ENCODE measurements around the gene TMEM267.
"Not testable (repeated sequence)": the region's sequence is repeated elsewhere in the genome, so short reads cannot be mapped to it uniquely, and the experiment has no call there.

Gene TMEM267

GRCh38 chr5:43441575-43441974 is 42.1 kb downstream of the TMEM267 start:
- DNase-seq, result not testable (repeated sequence)

GRCh38 chr5:43437062-43437660 is 46.5 kb downstream of the TMEM267 start:
- DNase-seq, result no peak

DNA sequence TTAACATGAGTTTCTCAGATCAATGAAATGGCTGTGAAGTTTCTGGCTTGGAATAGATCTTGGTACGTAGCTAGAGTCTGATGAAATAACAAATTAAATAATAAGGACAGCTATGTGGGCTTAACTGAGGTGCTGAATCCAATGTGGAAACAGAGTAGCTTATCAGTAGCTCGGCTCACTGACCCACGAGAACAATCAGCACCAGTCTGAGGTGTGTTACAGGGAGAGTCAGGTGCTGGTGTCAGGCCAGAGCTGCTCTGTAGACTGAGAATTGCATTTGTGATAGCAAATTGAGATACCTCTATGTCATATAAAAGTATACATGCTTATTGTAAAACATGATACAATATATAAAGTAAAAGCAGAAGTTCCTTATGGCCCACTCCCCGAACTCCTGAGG is 50.3 kb downstream of the TMEM267 start:
- no peak for DNase-seq

DNA sequence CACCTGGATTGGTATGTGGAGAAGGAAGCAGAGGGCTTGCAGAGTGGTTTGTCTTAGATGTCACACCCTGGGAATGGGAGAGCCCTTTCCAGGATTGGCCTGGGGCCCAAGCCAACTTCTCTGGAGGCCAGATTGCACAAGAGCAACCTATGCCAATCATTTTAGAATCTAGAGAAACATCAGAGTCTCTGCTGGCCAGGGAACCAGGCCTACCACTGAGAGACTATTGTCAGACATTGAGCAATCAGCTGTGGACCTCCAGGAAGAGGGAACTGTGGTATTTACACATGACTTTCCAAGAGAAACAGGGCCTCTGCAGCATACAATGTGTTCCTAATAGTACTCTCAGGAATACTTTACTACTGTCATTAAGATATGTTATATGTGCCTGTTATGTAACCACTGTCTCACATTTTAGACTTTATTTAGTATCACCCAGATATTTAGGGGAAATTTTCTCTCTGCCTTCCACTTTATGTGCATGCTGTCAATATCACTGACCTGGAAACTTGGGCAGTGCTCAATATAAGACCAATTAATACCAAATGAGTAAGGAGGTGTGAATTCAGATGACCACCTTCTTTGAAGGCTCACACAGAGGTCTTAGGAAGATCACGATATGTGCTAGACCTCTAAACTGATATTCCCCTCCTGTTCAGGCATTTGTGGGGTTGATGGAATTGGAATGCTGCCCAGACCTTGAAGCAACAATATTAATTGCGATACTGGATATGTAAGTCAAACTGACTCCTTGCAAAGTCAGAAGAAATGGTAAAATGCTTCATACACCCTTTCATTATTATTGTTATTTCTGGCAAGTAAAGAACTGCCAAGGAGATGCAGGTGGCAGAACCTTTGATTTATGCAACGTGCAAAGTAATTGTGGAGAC is 50.9 kb downstream of the TMEM267 start:
- no peak for DNase-seq

GRCh38 chr5:43429706-43430105 is 54.0 kb downstream of the TMEM267 start:
- no peak for DNase-seq

DNA sequence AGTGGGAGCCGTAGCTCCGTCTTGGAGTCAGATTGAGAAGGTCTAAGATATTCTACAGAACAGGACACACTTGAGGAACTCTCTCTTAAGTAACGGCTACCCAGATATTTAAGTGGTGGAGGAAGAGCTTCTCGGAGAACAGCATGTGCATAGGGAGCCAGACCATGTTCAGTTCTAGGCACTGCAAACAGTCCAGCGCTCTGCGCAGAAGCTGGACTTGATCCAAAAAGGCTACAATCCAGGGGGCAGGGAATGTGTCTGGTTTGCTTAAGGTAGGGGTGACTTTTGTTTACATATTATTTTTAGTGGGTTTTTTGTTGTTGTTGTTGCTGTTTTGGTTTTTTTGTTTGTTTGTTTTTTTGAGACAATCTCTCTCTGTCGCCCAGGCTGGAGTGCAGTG is 54.6 kb downstream of the TMEM267 start:
- DNase-seq, result no peak

GRCh38 chr5:43427306-43427705 is 56.4 kb downstream of the TMEM267 start:
- DNase-seq, result no peak

DNA sequence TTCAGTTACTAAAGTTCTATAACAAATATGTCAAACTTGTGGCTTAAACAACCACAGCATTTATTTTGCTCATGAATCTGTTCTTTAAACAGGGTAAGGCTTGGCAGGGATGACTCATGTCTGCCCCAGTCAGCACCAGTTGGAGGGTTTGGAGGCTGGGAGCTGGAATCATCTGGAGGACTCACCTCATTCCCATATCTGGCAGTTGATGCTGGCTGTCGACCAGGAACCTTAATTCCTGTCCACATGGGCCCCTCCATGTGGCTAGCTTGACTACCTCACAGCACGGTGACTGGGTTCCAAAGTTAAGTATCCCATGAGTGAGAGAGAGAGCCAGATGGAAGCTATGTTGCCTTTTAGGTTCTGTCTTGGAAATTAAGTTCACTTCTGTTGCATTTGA is 57.7 kb downstream of the TMEM267 start:
- DNase-seq, result no peak

DNA sequence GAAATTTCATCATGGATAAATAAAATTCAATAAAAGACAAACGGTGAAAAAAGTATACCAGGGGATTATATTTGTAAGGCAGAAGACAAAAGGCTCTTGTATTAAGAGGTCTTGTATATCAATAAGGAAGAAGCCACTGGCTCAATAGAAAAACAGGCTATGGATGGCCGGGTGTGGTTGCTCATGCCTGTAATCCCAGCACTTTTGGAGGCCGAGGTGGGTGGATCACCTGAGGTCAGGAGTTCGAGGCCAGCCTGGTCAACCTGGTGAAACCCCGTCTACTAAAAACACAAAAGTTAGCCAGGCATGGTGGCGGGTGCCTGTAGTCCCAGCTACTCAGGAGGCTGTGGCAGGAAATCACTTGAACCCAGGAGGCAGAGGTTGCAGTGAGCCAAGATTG is 60.6 kb downstream of the TMEM267 start:
- DNase-seq, result not testable (repeated sequence)

GRCh38 chr5:43422143-43422542 is 61.5 kb downstream of the TMEM267 start:
- DNase-seq, result no peak

DNA sequence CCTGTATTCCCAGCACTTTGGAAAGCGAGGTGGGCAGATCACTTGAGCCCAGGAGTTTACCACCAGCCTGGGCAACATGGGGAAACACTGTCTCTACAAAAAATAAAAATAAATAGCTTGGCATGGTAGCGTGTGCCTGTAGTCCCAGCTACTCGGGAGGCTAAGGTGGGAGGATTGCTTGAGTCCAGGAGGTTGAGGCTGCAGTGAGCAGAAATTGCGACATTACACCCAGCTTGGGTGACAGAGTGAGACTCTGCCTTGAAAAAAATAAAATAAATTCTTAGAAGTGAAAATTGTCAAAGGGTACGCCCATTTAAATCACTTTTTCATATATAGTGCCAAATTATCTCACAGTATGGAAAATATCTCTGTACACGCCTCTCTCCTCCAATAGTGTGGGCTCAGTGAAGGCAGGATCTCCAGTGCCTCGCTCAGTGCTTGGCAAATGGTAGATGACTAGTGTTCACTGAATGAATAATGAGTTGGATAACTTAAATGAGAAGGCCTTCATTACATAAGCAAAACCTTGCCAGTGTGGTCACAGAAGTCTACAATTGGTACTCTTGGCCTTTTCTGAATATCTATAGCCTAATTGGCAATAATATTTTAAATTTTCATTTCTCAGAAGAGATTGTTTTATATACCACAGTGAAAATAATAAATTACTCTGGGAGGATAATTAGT is 62.1 kb downstream of the TMEM267 start:
- no peak for DNase-seq

DNA sequence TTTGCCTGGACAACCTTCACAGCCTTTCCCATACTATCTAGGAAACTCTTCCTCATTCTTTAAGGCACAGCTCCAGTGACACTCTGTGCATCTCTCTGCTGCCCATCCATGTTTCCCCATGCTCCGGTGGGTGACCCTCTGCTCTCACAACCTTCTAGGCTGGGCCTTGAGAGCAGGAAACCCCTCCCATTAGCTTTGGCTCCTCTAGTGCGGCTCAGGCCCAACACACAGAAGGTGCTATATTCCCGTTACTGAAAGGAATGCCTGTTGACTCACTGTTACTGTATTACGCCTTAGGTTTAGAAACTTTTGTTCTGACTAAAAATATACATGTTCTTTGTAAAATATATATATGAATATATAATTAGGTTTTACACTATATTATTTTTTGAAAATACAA is 63.4 kb downstream of the TMEM267 start:
- no peak for DNase-seq

- no peak for DNase-seq
Observed at GRCh38 chr5:43418561-43418960, 65.1 kb downstream of the TMEM267 start.

DNA sequence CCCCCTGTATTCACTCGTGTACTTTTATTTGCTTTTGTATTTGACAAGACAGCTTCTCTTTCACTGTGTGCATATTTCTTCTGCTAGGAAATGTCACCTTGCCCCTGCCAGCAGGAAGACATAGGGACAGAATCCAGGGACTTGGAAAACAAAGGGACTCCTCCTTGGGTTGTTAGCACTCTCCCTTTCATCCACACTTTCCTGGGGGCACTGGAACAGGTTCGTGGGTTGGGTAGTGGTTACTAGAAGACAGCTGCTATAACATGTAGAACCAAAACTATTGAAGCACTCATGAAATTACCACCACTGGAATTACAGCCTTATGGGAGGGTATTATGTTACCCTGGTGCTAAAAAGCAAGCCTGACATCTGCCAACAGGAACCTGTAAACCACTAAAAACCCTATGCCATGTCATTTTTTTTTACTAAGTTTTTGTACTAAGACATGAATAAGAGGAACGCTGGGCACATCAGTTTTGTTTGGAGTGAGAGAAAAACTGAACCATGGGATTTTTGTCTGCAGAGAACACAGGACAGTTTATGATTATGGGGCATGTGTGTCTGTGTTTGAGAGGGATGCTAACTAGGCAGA is 66.8 kb downstream of the TMEM267 start:
- DNase-seq, result no peak

DNA sequence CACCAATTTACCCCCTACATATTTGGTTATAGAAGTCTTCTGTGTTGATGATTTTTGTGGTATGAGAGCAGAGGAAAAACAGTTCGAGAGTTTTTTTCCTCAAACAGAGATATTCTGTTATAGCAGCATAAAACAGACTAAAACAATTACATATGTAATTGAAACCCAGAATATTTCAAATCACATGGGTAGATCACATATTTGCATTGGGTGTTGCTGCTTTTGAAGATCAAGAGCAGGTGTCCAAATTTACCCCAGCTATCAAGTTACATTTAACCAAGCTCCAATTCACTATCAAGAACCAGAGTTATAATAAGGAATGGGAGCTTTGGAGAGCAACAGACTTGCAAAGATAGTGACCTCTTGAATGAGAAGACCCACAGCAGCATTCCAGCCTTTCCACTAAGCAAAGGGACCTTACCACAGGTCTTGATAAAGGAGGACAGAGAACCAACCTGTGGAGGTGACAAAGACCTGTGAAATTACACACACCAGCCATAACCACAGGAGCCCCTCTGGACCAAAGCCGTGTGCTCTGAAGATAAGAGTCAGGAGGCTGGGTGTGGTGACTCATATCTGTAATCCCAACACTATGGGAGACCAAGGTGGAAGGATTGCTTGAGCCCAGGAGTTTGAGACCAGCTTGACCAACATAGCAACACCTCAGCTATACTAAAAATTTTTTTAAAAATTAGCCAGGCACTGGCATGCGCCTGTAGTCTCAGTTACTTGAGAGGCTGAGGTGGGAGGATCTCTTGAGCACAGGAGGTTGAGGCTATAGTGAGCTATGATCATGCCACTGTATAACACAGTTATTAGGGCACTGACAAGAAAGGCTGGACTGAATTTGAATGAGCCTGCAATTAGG is 67.5 kb downstream of the TMEM267 start:
- DNase-seq, result no peak

DNA sequence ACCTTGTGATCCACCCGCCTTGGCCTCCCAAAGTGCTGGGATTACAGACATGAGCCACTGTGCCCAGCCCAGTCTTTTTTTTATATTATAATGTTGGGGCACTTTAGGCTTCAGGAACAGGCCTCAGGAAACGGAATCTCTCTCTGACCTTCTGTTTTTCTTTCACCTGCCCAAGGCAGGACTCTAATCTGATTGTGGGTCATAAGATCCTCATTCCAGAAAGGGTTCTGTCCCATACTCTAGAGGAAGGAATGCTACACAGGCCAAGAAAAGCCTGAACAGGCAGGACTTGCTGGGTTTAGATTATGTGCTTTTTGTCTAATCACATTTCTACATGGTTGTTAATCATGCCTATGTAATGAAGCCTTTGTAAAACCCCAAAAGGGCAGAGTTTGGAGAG is 69.7 kb downstream of the TMEM267 start:
- DNase-seq, result no peak

DNA sequence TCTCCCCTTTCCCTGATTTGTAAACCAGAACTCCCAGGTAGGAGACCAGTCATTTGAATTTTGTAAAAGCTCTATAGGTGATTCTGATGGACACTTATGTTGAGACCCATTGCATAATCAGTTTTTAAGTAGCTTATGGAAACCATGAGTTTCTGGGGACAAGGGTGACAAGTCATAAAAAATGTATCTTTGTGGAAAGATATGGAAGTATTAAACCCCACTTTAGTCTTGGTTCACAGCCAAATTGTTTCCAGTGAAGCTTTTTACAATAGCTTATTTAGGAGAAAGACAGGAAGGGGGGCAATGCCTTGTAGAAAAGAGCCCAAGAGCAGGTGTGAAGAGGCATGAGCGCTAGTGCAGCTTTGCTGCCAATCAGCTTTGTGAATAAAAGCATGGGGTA is 71.0 kb downstream of the TMEM267 start:
- no peak for DNase-seq

DNA sequence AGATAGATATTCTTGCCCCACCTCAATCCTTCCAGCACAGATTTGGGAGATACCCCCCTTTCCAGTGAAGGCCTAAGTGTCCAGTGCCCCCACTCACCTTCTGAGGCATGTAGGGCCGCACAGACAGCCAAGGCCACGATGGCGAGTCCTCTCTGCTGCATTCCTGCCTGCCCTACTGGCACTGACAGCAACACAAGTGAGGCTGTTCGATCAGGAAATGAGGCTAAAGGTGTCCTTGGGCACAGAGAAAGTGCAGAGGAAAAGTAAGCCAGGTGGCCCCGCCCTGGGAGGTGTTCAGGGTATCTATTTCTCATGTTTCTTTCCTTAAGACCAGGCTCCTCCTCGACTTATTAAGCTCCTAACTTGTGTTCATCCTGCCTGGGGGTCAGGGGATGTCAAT is 71.5 kb downstream of the TMEM267 start, which contains the start of gene CCL28:
Gene CCL28, minus strand, starts transcription at position 236 of the 400 bp plus-strand sequence. Its CDS starts 75 bp downstream, at position 161.
- no peak for DNase-seq

- no peak for DNase-seq
Observed at GRCh38 chr5:43411495-43411894, 72.2 kb downstream of the TMEM267 start.

- no peak for DNase-seq
Observed at GRCh38 chr5:43410414-43410813, 73.3 kb downstream of the TMEM267 start.

DNA sequence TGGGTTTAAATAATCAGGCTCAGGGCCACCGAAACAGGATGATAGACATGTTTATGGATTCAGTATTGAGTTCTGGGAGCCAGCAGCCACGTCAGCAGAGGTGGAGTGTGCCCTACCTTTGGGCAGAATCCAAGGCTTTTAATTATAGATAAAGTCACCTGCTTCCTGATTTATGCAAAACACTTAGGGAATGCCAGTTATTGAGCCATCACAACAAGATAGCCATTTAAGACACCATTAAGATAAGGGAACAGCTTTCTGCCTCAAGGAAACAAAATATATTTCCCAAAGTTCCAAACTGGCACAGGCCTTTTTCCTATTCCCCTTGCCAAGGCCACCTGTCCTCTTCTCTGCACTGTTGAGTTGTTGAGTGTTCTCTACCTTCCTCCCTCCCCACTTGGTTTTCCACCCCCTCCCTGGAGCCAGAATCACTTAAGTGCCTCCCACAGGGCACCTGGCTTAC is 73.8 kb downstream of the TMEM267 start:
- no peak for DNase-seq

DNA sequence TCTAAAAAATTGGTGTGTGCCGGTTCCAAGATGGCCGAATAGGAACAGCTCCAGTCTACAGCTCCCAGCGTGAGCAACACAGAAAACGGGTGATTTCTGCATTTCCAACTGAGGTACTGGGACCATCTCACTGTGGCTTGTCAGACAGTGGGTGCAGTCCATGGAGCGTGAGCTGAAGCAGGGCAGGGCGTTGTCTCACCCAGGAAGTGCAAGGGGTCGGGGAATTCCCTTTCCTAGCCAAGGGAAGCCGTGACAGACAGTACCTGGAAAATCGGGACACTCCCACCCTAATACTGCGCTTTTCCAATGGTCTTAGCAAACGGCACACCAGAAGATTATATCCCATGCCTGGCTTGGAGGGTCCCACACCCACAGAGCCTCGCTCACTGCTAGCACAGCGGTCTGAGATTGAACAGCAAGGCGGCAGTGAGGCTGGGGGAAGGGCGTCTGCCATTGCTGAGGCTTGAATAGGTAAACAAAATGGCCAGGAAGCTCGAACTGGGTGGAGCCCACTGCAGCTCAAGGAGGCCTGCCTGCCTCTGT is 81.1 kb downstream of the TMEM267 start:
- not testable (repeated sequence) for DNase-seq

Data from stimulated activated CD4-positive, alpha-beta T cell treated with anti-CD3 and anti-CD28 coated beads, Interleukin-15, amount 100 ng/mL, for 24 hours (primary cell).